Measurements from ENCODE around the gene MBD3. TPM values are rescaled to one million over a fixed set of nuclear protein-coding genes. Genes with fewer than 3 reads are reported as not detected.

MBD3 gene
- total RNA-seq, 1 experiment from 2014 or later: 128 TPM

DNA sequence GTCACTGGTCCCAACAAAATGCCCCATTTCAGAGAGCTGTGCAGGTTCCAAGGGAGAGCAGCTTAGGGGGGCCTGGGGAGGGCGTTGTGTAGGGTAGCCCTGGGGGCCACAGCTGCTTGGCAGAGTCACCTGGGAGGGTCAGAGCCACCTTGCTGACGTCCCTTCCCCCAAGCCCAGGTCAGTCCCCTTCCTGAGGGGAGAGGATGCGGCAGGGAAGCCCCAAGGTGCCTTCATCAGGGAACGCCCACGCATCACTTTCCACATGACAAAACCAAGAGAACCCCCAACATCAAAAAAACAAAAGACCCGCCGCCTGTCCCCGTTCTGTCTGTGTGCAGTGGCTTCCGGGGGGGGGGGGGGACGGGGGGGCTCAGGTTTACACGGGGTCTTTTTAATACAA lies 17.9 kb upstream of the MBD3 start:
- Mint-ChIP-seq H3K36me3 (ENCODE audit: insufficient read depth in 1 of 3, low read depth in 3 of 3) (peaks cover 28 to 57% (median 51%) of the 10 kb centered on the region in 3 experiments; a peak in 6 of 7 replicates), H3K27me3 (ENCODE audit: low read depth) (no peaks in the 10 kb centered on the region; the same call in 1 of the 2 replicates), H3K4me3 (no peak overlapping the region), H3K4me1 (peaks cover 8 to 12% of the 10 kb centered on the region in 2 experiments), H3K9me3 (no peaks in the 10 kb centered on the region), H3K27ac (no peak overlapping the region; a peak in 1 of 7 replicates)
- no peak for DNase-seq
- Histone ChIP-seq H2BK20ac (ENCODE audit: low read depth, low read length, poor library complexity, severe bottlenecking) (no peak overlapping the region), H3K79me1 (ENCODE audit: insufficient read depth, low read depth, low read length, poor library complexity, severe bottlenecking) (no peaks in the 10 kb centered on the region), H4K91ac (ENCODE audit: insufficient read length, low read depth, low read length) (no peak overlapping the region), H3K18ac (ENCODE audit: insufficient read length, low read depth, low read length) (no peak overlapping the region), H2BK5ac (ENCODE audit: insufficient read length, low read length) (no peak overlapping the region), H3K9me3 (ENCODE audit: control insufficient read depth, low read depth, low read length) (no peaks in the 10 kb centered on the region), H3K79me2 (ENCODE audit: insufficient read depth, low read length) (no peaks in the 10 kb centered on the region), H4K8ac (replicated peaks; ENCODE audit: insufficient read length, low read depth, low read length) (no peak overlapping the region), H3T11ph (ENCODE audit: low read length) (no peak overlapping the region), H3K23ac (ENCODE audit: insufficient read length, low read depth, low read length) (no peak overlapping the region), H2BK120ac (ENCODE audit: low read depth, low read length, poor library complexity, severe bottlenecking) (no peak overlapping the region), H3K27ac (ENCODE audit: insufficient read length, low read depth, low read length) (no peak overlapping the region), H3K14ac (ENCODE audit: insufficient read depth, low read length) (no peak overlapping the region), H3K27me3 (ENCODE audit: insufficient read depth, low read length) (no peaks in the 10 kb centered on the region), H2AFZ (ENCODE audit: low read length) (no peak overlapping the region), H3K56ac (ENCODE audit: insufficient read length, low read depth, low read length) (no peak overlapping the region), H3K4me2 (ENCODE audit: insufficient read depth, insufficient read length, low read length) (no peak overlapping the region), H3K4me1 (ENCODE audit: insufficient read depth, low read length) (no peaks in the 10 kb centered on the region), H3K4ac (ENCODE audit: low read depth, low read length) (no peak overlapping the region), H3K23me2 (ENCODE audit: insufficient read length, low read depth, low read length, poor library complexity, severe bottlenecking) (peaks cover 5% of the 10 kb centered on the region), H4K20me1 (ENCODE audit: control insufficient read depth, insufficient read depth, insufficient read length) (no peaks in the 10 kb centered on the region), H4K5ac (ENCODE audit: insufficient read length, low read depth, low read length) (no peak overlapping the region), H2BK15ac (ENCODE audit: low read depth, low read length) (no peak overlapping the region), H2BK12ac (ENCODE audit: insufficient read length, low read depth, low read length) (no peak overlapping the region), H3K9ac (ENCODE audit: extremely low read depth, insufficient read length, low read length) (no peak overlapping the region), H2AK5ac (ENCODE audit: insufficient read length, low read length) (no peak overlapping the region)
- no CpG with 5 or more reads among the region's 11 CpGs for WGBS (ENCODE audit: extremely low coverage, insufficient read length, low lambda C conversion rate)
- TF ChIP-seq, protein P1, sequence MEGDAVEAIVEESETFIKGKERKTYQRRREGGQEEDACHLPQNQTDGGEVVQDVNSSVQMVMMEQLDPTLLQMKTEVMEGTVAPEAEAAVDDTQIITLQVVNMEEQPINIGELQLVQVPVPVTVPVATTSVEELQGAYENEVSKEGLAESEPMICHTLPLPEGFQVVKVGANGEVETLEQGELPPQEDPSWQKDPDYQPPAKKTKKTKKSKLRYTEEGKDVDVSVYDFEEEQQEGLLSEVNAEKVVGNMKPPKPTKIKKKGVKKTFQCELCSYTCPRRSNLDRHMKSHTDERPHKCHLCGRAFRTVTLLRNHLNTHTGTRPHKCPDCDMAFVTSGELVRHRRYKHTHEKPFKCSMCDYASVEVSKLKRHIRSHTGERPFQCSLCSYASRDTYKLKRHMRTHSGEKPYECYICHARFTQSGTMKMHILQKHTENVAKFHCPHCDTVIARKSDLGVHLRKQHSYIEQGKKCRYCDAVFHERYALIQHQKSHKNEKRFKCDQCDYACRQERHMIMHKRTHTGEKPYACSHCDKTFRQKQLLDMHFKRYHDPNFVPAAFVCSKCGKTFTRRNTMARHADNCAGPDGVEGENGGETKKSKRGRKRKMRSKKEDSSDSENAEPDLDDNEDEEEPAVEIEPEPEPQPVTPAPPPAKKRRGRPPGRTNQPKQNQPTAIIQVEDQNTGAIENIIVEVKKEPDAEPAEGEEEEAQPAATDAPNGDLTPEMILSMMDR (conservative IDR thresholded peaks at IDR 0.05): no peak

Data from H9 (cell line).